Amniotic stem cell (primary cell): ENCODE data around the gene XRN2.
"Not testable (repeated sequence)": the region's sequence is repeated elsewhere in the genome, so short reads cannot be mapped to it uniquely, and the experiment has no call there.

ENCODE experiments used
- DNase-seq: peaks from one replicate; lab custom pipeline; 2025; lab: John Stamatoyannopoulos, UW

The XRN2 gene

GRCh38 chr20:21344961-21345360 is 41.8 kb downstream of the XRN2 start:
- no peak for DNase-seq

- DNase-seq: no peak
Observed at GRCh38 chr20:21352703-21353102, 49.6 kb downstream of the XRN2 start.

GRCh38 chr20:21353236-21353635 is 50.1 kb downstream of the XRN2 start:
- DNase-seq: no peak

GRCh38 chr20:21355981-21356380 is 52.9 kb downstream of the XRN2 start:
- no peak for DNase-seq

GRCh38 chr20:21356386-21356785 is 53.3 kb downstream of the XRN2 start:
- no peak for DNase-seq

GRCh38 chr20:21357844-21358243 is 54.7 kb downstream of the XRN2 start:
- no peak for DNase-seq

- DNase-seq: no peak
Observed at GRCh38 chr20:21358737-21359136, 55.6 kb downstream of the XRN2 start.

- DNase-seq: no peak
Observed at GRCh38 chr20:21360705-21361104, 57.6 kb downstream of the XRN2 start.

GRCh38 chr20:21361266-21361665 is 58.1 kb downstream of the XRN2 start:
- DNase-seq: no peak

- DNase-seq: no peak
Observed at GRCh38 chr20:21364413-21364812, 61.3 kb downstream of the XRN2 start.

GRCh38 chr20:21365771-21366170 is 62.6 kb downstream of the XRN2 start:
- DNase-seq: no peak

GRCh38 chr20:21366273-21366672 is 63.1 kb downstream of the XRN2 start:
- DNase-seq: not testable (repeated sequence)

GRCh38 chr20:21368791-21369190 is 65.7 kb downstream of the XRN2 start:
- DNase-seq: no peak

- DNase-seq: no peak
Observed at GRCh38 chr20:21371193-21371592, 68.1 kb downstream of the XRN2 start.

GRCh38 chr20:21372016-21372415 is 68.9 kb downstream of the XRN2 start:
- DNase-seq: no peak

- no peak for DNase-seq
Observed at GRCh38 chr20:21373436-21373835, 70.3 kb downstream of the XRN2 start.

GRCh38 chr20:21376626-21377025 is 73.5 kb downstream of the XRN2 start:
- DNase-seq: no peak

- no peak for DNase-seq
Observed at GRCh38 chr20:21377701-21378100, 74.6 kb downstream of the XRN2 start.

GRCh38 chr20:21378259-21378658 is 75.1 kb downstream of the XRN2 start:
- DNase-seq: no peak

- DNase-seq: no peak
Observed at GRCh38 chr20:21380711-21381110, 77.6 kb downstream of the XRN2 start.

GRCh38 chr20:21381619-21382018 is 78.5 kb downstream of the XRN2 start:
- no peak for DNase-seq

GRCh38 chr20:21384308-21384892 is 81.3 kb downstream of the XRN2 start:
- DNase-seq: no peak

- no peak for DNase-seq
Observed at GRCh38 chr20:21386111-21386510, 83.0 kb downstream of the XRN2 start.

- no peak for DNase-seq
Observed at GRCh38 chr20:21387528-21387927, 84.4 kb downstream of the XRN2 start.

- no peak for DNase-seq
Observed at GRCh38 chr20:21388566-21388965, 85.4 kb downstream of the XRN2 start.
